WTC11 (cell line): ENCODE measurements around the gene MEGF11.
A peak's percentile ranks its signal among the peaks of the same experiment; 100 is the strongest.

Experiments
- ELF4 ChIP-seq: sonication (generic); formaldehyde crosslinking; IDR thresholded peaks from 2 replicates; pipeline ENCODE4 v1.8.1; 2022; ENCODE audit warnings: low read depth, mild to moderate bottlenecking, moderate library complexity, missing genetic modification reagents
- JUN ChIP-seq: sonication (generic); formaldehyde crosslinking; IDR thresholded peaks from 2 replicates; pipeline ENCODE4 v1.8.0; 2023; ENCODE audit warnings: mild to moderate bottlenecking, missing genetic modification reagents
- RELA ChIP-seq: sonication (generic); formaldehyde crosslinking; IDR thresholded peaks from 2 replicates; pipeline ENCODE4 v1.8.1; 2022; ENCODE audit warnings: missing genetic modification reagents, mild to moderate bottlenecking, borderline replicate concordance
- SP1 ChIP-seq: sonication (generic); formaldehyde crosslinking; conservative IDR thresholded peaks from 2 replicates; pipeline ENCODE4 v1.8.1; 2022; ENCODE audit warnings: missing genetic modification reagents
- TEAD4 ChIP-seq: sonication (generic); formaldehyde crosslinking; IDR thresholded peaks from 2 replicates; pipeline ENCODE4 v1.8.0; 2022; ENCODE audit warnings: mild to moderate bottlenecking, missing genetic modification reagents
- TF ChIP-seq, protein P1 (sequence below): fragments of 200-600 bp; IDR thresholded peaks from 2 replicates; pipeline ENCODE4 v1.8.0; 2022; ENCODE audit warnings: antibody characterized with exemption
- TF ChIP-seq, protein P2 (sequence below): sonication (generic); formaldehyde crosslinking; IDR thresholded peaks from 2 replicates; pipeline ENCODE4 v1.8.0; 2023; ENCODE audit warnings: missing genetic modification reagents, mild to moderate bottlenecking, borderline replicate concordance

DNA sequence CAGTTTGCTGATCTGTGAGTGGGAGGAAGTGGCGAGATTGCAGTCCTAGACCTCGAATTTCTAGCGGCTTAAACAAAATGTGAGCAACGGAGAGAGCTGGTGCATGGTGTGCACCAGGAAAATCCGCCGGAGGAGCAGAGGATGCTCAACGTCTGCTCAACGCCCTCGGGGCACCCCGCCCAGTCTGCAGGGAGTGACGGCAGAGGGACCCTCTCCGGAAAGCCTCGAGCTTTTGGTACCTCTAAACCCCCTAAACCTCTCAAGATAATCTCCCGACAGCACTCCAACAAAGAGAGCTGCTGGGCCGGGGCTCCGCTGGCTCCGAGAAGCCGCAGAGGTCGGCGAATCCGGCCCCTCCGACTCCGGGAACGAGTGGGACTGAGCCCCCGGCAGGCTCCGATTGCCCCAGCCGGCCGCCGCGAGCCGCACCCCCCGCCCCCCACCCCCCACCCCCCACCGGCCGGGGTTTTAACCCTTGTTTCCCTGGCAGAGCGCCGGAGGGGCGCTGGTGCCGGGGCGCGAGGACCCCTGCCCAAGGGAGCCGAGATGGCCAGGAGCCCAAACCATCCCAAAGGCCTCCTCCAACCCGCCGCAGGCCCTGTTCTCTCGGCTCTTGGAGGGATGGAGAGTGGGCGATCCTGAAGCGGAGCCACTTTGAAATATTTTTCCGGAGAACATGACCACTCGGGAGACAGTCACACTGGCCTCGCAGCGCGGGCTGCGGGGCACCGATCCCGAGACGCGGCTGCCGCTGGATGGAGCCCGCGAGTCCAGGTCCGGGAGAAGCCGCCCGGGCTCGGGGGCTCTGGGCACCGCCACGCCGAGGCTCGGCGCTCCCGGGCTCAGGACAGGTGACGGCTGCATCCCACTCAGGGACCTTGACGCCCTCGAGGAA, 1.5 kb downstream of the MEGF11 start:
- TF ChIP-seq, protein P1, sequence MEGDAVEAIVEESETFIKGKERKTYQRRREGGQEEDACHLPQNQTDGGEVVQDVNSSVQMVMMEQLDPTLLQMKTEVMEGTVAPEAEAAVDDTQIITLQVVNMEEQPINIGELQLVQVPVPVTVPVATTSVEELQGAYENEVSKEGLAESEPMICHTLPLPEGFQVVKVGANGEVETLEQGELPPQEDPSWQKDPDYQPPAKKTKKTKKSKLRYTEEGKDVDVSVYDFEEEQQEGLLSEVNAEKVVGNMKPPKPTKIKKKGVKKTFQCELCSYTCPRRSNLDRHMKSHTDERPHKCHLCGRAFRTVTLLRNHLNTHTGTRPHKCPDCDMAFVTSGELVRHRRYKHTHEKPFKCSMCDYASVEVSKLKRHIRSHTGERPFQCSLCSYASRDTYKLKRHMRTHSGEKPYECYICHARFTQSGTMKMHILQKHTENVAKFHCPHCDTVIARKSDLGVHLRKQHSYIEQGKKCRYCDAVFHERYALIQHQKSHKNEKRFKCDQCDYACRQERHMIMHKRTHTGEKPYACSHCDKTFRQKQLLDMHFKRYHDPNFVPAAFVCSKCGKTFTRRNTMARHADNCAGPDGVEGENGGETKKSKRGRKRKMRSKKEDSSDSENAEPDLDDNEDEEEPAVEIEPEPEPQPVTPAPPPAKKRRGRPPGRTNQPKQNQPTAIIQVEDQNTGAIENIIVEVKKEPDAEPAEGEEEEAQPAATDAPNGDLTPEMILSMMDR: 0 out of 2 replicates have a peak, but pooled peaks have one; percentile 23
- TF ChIP-seq TEAD4 (no peak), ELF4 (CRISPR knock-in tag) (no peak), JUN (CRISPR knock-in tag) (no peak), SP1 (CRISPR knock-in tag) (no peak), RELA (CRISPR knock-in tag) (no peak)
- TF ChIP-seq, protein P2, sequence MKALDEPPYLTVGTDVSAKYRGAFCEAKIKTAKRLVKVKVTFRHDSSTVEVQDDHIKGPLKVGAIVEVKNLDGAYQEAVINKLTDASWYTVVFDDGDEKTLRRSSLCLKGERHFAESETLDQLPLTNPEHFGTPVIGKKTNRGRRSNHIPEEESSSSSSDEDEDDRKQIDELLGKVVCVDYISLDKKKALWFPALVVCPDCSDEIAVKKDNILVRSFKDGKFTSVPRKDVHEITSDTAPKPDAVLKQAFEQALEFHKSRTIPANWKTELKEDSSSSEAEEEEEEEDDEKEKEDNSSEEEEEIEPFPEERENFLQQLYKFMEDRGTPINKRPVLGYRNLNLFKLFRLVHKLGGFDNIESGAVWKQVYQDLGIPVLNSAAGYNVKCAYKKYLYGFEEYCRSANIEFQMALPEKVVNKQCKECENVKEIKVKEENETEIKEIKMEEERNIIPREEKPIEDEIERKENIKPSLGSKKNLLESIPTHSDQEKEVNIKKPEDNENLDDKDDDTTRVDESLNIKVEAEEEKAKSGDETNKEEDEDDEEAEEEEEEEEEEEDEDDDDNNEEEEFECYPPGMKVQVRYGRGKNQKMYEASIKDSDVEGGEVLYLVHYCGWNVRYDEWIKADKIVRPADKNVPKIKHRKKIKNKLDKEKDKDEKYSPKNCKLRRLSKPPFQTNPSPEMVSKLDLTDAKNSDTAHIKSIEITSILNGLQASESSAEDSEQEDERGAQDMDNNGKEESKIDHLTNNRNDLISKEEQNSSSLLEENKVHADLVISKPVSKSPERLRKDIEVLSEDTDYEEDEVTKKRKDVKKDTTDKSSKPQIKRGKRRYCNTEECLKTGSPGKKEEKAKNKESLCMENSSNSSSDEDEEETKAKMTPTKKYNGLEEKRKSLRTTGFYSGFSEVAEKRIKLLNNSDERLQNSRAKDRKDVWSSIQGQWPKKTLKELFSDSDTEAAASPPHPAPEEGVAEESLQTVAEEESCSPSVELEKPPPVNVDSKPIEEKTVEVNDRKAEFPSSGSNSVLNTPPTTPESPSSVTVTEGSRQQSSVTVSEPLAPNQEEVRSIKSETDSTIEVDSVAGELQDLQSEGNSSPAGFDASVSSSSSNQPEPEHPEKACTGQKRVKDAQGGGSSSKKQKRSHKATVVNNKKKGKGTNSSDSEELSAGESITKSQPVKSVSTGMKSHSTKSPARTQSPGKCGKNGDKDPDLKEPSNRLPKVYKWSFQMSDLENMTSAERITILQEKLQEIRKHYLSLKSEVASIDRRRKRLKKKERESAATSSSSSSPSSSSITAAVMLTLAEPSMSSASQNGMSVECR (CRISPR knock-in tag): no peak
